GM19193 (cell line): ENCODE results near the gene FNDC11.

Experiments
- POLR2A ChIP-seq: IDR thresholded peaks from 4 replicates; pipeline ENCODE4 v1.6.1; 2011; ENCODE audit not compliant: insufficient read depth, insufficient read length; ENCODE audit errors: extremely low read depth

FNDC11 gene

DNA sequence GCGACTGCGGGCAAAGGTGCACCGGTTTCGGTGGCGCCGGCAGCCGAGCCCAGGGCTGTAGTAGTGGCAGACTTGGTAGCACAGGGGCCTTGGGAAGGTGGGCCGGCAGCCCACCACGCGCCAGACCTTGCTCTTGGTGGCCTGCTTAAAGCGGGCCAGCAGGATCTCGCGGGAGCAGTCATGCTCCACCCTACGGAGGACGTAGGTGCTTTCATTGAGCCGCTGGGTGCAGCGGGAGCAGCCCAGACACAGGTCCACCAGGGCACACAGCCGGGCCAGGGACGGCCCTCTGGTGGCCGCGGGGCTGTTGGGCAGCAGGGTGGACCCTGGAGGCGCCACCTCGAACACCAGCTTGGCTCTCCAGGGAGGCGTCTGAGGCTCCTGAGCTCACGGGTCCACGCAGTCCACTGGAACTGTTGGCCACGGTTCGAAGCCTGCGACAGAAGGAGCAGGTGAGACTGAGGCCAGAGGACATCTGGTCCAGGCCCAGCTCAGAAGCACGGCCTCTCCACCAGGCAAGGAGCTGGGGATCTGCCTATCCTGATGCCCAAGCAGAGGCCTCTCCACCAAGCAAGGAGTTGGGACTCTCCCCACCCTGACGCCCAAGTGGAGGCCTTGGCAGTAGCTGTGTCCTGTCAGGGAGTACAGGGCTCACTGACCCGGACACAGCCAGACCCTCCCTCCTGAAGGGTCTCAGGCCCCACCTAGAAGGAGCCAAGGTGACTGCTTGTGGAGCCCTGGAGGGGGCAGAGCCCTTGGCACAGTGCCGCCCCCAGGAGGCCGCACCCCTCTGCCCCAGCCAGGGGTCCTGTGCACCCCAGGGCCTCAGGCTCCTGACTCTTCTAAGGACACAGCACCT lies 19.1 kb downstream of the FNDC11 start:
- no peak for TF ChIP-seq POLR2A

DNA sequence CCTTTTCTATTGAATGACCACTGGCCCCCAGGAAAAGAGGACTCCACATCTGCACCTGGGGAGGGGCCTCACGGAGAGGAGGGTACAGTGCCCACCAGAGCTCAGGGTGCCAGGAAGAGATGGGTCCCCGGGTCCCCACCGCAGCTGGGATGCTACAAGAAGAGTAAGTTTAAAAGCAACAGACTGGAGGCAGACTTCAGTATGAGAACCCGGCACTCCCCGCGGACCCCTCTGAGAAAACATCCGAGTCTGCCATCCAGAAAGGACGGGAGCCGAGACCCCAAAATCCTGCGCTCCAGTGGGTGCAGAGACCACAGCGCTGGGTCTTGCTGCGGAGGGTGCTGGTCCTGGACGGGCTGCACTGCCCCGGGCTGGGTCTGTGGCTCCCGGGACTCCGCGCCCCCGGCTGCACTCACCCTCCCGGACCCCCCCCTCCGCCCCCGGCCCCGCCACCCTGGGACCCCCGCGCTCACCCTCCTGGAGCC lies 19.7 kb downstream of the FNDC11 start:
- TF ChIP-seq POLR2A, result no peak

- TF ChIP-seq POLR2A, result no peak
Observed at GRCh38 chr20:63574156-63574828, 20.3 kb downstream of the FNDC11 start, which contains the start of gene HELZ2. Gene HELZ2 (minus strand): TSS chr20:63574239. CDS start chr20:63572385, 1,854 bp downstream.

DNA sequence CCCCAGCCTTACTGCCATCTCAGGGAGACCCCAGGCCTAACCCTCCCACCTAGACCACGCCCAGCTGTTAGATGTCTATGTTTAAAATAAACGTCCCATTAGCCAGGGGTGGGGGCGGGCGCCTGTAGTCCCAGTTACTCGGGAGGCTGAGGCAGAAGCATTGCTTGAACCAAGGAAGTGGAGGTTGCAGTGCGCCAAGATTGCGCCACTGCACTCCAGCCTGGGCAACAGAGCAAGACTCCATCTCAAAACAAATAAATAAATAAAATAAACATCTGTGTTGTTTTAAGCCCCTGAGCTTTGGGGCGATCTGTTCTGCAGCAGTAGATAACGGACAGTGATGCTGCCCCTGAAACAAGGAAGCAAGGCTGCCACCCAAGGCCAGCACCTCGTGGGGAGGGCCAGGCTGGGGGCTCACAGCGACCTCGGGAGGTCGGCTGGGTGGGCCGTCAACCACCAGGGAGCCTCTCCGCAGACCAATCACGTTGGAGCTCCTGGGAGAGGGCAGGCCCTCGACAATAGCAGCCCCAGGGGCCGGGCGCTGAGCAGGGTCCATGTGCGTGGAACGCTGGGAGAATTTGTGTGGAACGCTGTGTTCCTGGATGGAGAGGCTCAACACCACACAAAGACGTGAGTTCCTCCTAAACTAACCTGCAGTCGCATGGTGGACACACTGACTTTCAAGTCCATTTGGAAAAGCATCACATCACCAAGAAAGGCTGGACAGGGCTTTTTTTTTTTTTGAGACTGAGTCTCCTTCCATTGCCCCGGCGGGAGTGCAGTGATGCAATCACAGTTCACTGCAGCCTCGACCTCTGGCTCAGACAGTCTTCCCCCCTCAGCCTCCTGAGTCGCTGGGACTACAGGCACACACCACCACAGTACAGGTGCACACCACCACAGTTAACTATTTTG lies 21.1 kb downstream of the FNDC11 start:
- TF ChIP-seq POLR2A, result no peak

DNA sequence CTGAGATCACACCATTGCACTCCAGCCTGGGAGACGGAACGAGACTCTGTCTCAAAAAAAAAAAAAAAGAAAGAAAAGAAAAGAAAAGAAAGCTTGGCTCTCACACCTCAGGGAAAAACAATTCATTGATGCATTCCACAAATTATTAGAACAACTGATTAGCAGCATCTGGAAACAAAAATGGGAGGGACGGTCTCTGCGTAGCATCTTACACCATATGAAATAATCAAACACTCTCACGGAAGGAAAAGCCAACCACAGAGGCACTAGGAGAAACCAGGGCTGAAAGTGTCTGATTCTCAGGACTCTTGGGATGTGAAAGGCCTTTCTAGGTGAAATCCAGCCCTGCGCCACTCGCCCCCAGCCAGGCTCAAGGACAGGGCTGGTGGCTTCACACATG lies 22.4 kb downstream of the FNDC11 start:
- TF ChIP-seq POLR2A, result no peak

- no peak for TF ChIP-seq POLR2A
Observed at GRCh38 chr20:63577317-63577894, 23.4 kb downstream of the FNDC11 start.

DNA sequence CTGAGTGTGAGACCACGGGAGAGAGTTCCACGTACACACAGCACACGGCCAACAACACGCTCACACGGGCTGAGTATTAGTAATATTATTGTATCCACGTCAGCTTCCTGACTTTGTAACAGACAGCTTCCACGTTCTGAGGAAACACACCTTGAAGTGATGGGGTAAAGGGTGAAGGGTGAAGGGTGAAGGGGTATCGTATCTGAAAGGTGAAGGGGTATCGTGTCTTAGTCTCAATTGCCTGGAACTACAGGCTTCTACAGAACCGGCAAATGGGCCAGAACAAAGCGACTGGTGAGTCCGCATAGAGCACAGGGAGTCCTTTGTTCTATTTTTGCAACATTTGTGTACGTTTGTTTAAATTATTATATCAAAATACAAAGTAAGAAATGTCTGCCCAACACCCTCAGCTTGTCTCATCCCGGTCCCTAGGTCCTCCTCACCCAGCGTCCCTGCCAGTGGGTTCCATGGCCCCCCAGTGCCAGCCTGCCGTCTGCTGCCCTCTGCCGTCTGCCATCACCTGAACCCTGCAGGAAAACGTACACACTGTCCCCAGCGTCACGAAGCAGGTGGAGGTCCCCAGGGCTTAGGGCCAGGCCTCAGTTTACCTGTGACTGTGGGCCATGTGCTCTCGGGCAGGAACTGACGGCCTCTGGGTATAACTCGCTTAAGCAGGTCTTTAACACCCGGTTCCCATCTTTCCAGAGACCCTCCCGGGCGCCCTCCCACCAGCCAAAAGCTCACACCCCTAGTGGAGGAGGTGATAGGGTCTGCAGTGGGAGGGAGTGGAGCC lies 24.5 kb downstream of the FNDC11 start:
- TF ChIP-seq POLR2A, result no peak

DNA sequence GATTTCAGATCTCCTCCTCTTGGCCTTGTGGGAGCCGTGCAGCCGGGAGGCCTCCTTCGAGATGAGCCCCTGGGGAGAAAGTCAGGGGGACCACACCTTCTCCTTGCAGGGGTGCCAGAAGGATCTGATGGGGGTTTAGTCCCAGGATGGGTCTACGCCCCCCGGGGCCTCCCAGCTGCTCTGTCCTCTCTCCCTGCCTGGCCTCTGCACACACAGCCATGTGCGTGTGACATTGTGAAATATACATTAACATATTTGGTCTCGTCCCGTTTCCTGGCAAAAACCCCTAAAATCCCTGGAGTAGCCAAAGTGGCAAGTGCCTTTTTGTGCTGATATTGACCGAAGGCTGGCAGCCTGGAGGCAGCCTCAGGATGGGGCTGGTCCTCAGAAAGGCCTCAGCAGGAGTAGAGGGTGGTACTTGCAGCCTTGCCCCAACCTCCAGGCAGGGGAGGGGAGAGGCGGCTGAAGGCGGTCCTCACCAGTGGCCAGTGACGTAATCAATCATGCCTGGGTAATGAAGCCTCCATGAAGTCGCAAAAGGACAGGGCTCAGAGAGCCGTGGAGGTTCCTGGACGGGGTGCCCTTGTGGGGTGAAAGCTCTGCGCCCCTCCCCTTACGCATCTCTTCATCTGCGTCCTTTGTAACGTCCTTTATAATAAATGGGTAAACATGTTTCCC lies 25.2 kb downstream of the FNDC11 start:
- TF ChIP-seq POLR2A, result no peak

GRCh38 chr20:63580796-63581461 lies 27.0 kb downstream of the FNDC11 start:
- no peak for TF ChIP-seq POLR2A

GRCh38 chr20:63582382-63583063 lies 28.6 kb downstream of the FNDC11 start:
- no peak for TF ChIP-seq POLR2A

DNA sequence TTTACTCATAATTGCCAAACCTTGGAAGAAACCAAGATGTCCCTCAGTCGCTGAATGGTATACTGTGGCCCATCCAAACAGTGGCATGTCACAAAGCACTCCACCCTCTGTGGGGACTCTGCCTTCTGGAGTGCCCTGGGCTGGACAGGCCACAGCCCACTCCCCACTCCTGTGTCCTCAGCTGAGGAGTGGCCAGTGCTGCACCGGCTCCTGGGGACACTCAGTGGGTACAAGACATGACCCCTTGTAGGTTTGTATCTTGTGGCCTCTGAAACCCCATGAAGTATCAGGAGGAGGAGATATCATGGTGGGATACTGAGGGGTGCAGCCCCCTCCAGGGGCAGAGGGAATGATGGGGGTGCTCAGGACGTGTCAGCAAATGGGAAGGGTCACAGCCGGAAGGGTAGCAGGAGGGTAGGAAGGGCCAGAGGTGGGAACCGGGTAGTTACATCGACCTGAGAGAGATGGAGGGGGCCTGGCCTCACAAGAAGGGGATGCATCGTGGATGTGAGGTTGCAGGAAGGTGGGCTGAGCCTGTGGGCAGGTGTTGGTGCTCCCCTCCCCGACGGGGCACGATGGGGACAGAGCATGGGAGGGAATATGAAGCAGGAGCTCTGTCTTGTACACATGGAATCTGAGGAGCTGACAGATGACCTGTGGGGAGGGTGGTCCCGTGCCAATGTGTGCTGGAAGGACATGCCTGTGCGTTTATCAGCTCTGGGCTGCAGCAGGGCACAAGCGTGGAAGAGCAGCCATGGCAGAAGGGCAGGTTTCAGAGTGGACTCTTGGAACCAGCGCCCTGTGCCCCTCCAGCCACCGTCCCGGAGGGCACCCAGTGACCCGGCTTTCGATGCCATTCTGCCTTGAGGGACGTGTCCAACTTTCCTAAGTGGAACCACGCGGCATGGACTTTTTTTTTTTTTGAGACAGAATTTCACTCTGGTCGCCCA lies 31.9 kb downstream of the FNDC11 start:
- no peak for TF ChIP-seq POLR2A
